Brain microvascular endothelial cell (primary cell): ENCODE results near the gene FFAR2.

Source experiments
- DNase-seq: peaks from one replicate; pipeline ENCODE4 v3.0.0-alpha.2; 2020
- H3K27ac ChIP-seq: fragments of 250-450 bp; sonication (Bioruptor Pico); 2 replicates; pipeline ENCODE4 v1.5.1; 2020; ENCODE audit warnings: mild to moderate bottlenecking, moderate library complexity
- H3K27me3 ChIP-seq: fragments of 250-450 bp; sonication (Bioruptor Pico); replicated peaks from 2 replicates; pipeline ENCODE4 v1.5.1; 2020; ENCODE audit warnings: mild to moderate bottlenecking
- H3K36me3 ChIP-seq: fragments of 250-450 bp; sonication (Bioruptor Pico); replicated peaks from 2 replicates; pipeline ENCODE4 v1.5.1; 2020; ENCODE audit warnings: mild to moderate bottlenecking
- H3K4me3 ChIP-seq: 2 replicates; pipeline ENCODE4 v1.5.1; 2011; ENCODE audit warnings: low read depth, mild to moderate bottlenecking, control low read depth, low read length, moderate library complexity
- CTCF ChIP-seq: IDR thresholded peaks from 2 replicates; pipeline ENCODE4 v1.5.1; 2011; ENCODE audit warnings: low read depth, mild to moderate bottlenecking, moderate library complexity, low read length, control low read depth, inconsistent platforms; ENCODE audit errors: missing control alignments
- in situ Hi-C: cut with HindIII; loops from 2 replicates; pipeline ENCODE4 v1.10.0; 2017; ENCODE audit warnings: low sequenced_read_pairs, low pct_ligation_motif_present

FFAR2 gene

GRCh38 chr19:35403116-35403760 is 44.8 kb upstream of the FFAR2 start:
- Histone ChIP-seq H3K36me3 (no peaks in the 10 kb centered on the region), H3K4me3 (no peak overlapping the region), H3K27me3 (no peaks in the 10 kb centered on the region), H3K27ac (no peak overlapping the region)
- TF ChIP-seq CTCF: no peak
- no peak for DNase-seq
- in situ Hi-C loops: no loop called here

GRCh38 chr19:35404879-35405622 is 43.0 kb upstream of the FFAR2 start:
- in situ Hi-C loops: no loop called here

GRCh38 chr19:35407619-35408018 is 40.4 kb upstream of the FFAR2 start:
- H3K36me3 ChIP-seq: no peaks in the 10 kb centered on the region
- no peak for TF ChIP-seq CTCF

More at GRCh38 chr19:35404879-35405622, 43.0 kb upstream of the FFAR2 start:
- no peaks in the 10 kb centered on the region for H3K27me3 ChIP-seq
- DNase-seq: peak; percentile 81
- H3K27ac ChIP-seq: no peak overlapping the region
- no peak for TF ChIP-seq CTCF
- no peaks in the 10 kb centered on the region for H3K36me3 ChIP-seq
- H3K4me3 ChIP-seq: no peak overlapping the region

GRCh38 chr19:35408284-35409171 is 39.5 kb upstream of the FFAR2 start:
- Histone ChIP-seq H3K27me3 (no peaks in the 10 kb centered on the region), H3K36me3 (no peaks in the 10 kb centered on the region), H3K27ac (no peak overlapping the region), H3K4me3 (no peak overlapping the region)
- in situ Hi-C loops: no loop called here
- no peak for DNase-seq
- no peak for TF ChIP-seq CTCF

More at GRCh38 chr19:35407619-35408018, 40.4 kb upstream of the FFAR2 start:
- H3K27ac ChIP-seq: no peak overlapping the region
- in situ Hi-C loops: no loop called here
- H3K4me3 ChIP-seq: no peak overlapping the region
- DNase-seq: no peak
- no peaks in the 10 kb centered on the region for H3K27me3 ChIP-seq

GRCh38 chr19:35409191-35409590 is 38.9 kb upstream of the FFAR2 start:
- in situ Hi-C loops: no loop called here
- TF ChIP-seq CTCF: no peak
- H3K4me3 ChIP-seq: no peak overlapping the region

More at GRCh38 chr19:35409191-35409590, 38.9 kb upstream of the FFAR2 start:
- Histone ChIP-seq H3K27ac (no peak overlapping the region), H3K36me3 (no peaks in the 10 kb centered on the region), H3K27me3 (no peaks in the 10 kb centered on the region)
- DNase-seq: no peak
